DND-41 (cell line): ENCODE results near the gene GBE1.

Source experiments
- CTCF ChIP-seq: IDR thresholded peaks from 2 replicates; pipeline ENCODE4 v1.5.1; 2012; ENCODE audit warnings: borderline replicate concordance, low read length, moderate library complexity, mild to moderate bottlenecking; ENCODE audit not compliant: poor library complexity, severe bottlenecking; ENCODE audit errors: extremely low read depth
- EZH2 ChIP-seq: IDR thresholded peaks from 3 replicates; pipeline ENCODE4 v1.6.1; 2012; ENCODE audit warnings: borderline replicate concordance, low read depth, mild to moderate bottlenecking, moderate library complexity, low read length, inconsistent platforms; ENCODE audit not compliant: severe bottlenecking

GRCh38 chr3:81788610-81789009 is 27.2 kb upstream of the GBE1 start:
- TF ChIP-seq CTCF (no peak), EZH2 (no peak)
